B cell (primary cell): ENCODE measurements around the gene TUBGCP2.

ENCODE experiments used
- EZH2 ChIP-seq: IDR thresholded peaks from 2 replicates; pipeline ENCODE4 v1.6.1; 2012; ENCODE audit warnings: borderline replicate concordance, low read depth, mild to moderate bottlenecking, moderate library complexity, low read length; ENCODE audit not compliant: insufficient read depth, poor library complexity, severe bottlenecking
- TF ChIP-seq, protein P1 (sequence below): fragments of 200-600 bp; IDR thresholded peaks from one replicate; pipeline ENCODE4 v1.8.0; 2022; ENCODE audit warnings: antibody characterized with exemption, mild to moderate bottlenecking

DNA sequence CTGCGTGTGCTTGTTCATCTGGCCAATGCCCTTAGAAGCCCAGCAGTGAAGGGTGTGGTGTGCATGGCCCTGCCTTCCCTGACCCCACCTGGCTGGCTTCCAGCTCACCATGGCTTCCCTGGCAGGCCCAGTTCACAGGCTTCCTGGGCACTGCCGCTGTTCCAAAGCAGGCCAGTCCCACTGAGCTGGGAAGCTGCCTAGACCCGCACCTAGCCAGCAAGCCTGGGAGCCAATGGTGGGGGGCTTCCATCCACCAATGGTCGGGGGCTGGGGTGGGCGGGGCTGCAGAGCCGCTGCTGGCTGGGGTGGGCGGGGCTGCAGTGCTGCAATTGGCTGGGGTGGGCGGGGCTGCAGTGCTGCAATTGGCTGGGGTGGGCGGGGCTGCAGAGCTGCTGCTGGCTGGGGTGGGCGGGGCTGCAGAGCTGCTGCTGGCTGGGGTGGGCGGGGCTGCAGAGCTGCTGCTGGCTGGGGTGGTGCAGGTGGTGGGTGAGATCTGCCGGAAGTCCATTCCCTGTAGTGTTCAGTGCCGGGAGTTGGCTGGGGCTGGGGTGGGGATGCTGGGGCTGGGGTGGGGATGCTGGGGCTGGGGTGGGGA lies 15.6 kb upstream of the TUBGCP2 start:
- TF ChIP-seq, protein P1, sequence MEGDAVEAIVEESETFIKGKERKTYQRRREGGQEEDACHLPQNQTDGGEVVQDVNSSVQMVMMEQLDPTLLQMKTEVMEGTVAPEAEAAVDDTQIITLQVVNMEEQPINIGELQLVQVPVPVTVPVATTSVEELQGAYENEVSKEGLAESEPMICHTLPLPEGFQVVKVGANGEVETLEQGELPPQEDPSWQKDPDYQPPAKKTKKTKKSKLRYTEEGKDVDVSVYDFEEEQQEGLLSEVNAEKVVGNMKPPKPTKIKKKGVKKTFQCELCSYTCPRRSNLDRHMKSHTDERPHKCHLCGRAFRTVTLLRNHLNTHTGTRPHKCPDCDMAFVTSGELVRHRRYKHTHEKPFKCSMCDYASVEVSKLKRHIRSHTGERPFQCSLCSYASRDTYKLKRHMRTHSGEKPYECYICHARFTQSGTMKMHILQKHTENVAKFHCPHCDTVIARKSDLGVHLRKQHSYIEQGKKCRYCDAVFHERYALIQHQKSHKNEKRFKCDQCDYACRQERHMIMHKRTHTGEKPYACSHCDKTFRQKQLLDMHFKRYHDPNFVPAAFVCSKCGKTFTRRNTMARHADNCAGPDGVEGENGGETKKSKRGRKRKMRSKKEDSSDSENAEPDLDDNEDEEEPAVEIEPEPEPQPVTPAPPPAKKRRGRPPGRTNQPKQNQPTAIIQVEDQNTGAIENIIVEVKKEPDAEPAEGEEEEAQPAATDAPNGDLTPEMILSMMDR, result no peak
- TF ChIP-seq EZH2, result no peak
